Body of pancreas (tissue), 4 donors: ENCODE results near the gene SLC40A1. TPM values are rescaled to one million over a fixed set of nuclear protein-coding genes. Genes with fewer than 3 reads are reported as not detected.

ENCODE experiments used
- ATAC-seq: fragments of 150-250 bp; one replicate; pipeline ENCODE4 v1.9.1; 2016
- DNase-seq, 4 donors: peaks; one replicate each; pipeline ENCODE4 v3.0.0-alpha.2; 2019
- H3K27ac ChIP-seq, 4 donors: fragments of 200-600 bp; sonication (generic); 1 replicate in 3 of 4; 2 replicates in 1 of 4; pipeline versions ENCODE4 v1.5.1 to v1.6.1; 2016 to 2019; ENCODE audit warnings: mild to moderate bottlenecking in 1 of 4, mixed read lengths in 1 of 4, moderate library complexity in 1 of 4
- H3K27me3 ChIP-seq, 2 donors: fragments of 200-600 bp; sonication (generic); one replicate each; pipeline ENCODE4 v1.6.0; 2016; ENCODE audit warnings: mild to moderate bottlenecking in 1 of 2
- H3K36me3 ChIP-seq, 2 donors: fragments of 200-600 bp; sonication (generic); replicated peaks in 1 of 2; 2 replicates each; pipeline ENCODE4 v1.5.1; 2016; ENCODE audit warnings: low read depth in 2 of 2; ENCODE audit not compliant: insufficient read depth in 1 of 2
- H3K4me1 ChIP-seq: fragments of 200-600 bp; sonication (generic); one replicate; pipeline ENCODE4 v1.6.0; 2016
- H3K4me3 ChIP-seq, 2 donors: fragments of 200-600 bp; sonication (generic); 1 replicate in 1 of 2; 2 replicates in 1 of 2; pipeline ENCODE4 v1.5.1; 2016 to 2019
- H3K9me3 ChIP-seq, 3 donors: fragments of 200-600 bp; sonication (generic); 1 replicate in 2 of 3; 2 replicates in 1 of 3; pipeline ENCODE4 v1.5.1; 2016
- CTCF ChIP-seq, 7 experiments: fragments of 450-650 bp in 4 of 7; fragments of 200-600 bp in 3 of 7; sonication (generic) in 3 of 7; IDR thresholded peaks; one replicate each; pipeline ENCODE4 v1.5.1; 2016 to 2019; ENCODE audit warnings: antibody characterized with exemption in 7 of 7
- POLR2A ChIP-seq, 3 donors: fragments of 450-650 bp; IDR thresholded peaks; one replicate each; pipeline ENCODE4 v1.6.1; 2016; ENCODE audit warnings: antibody characterized with exemption in 3 of 3, mild to moderate bottlenecking in 2 of 3
- WGBS, 2 donors: methylation state at CpG; one replicate each; pipeline ENCODE4 v1.1.5; 2017; 5-methylcytosine and 5-hydroxymethylcytosine counted together
- intact Hi-C: fragments of 100-400 bp; cut with DNase I; formaldehyde crosslinking; loops from one replicate; pipeline ENCODE4 v1.15.1; 2023
- total RNA-seq, 2 donors: library from RNA; depleted of rRNA; stranded (reverse); fragments of >200 nt; gene quantifications; one replicate each; pipeline ENCODE4 v1.1.0, GENCODE V29; 2016

SLC40A1 gene
- total RNA-seq, 2 donors from 2014 or later: 30.3 to 61.2 TPM

GRCh38 chr2:189576396-189576795 lies 4.2 kb downstream of the SLC40A1 start:
- peak in 1 of 4 donors; percentile 18 for DNase-seq

GRCh38 chr2:189574793-189575475 lies 5.7 kb downstream of the SLC40A1 start:
- peak; percentile 81 for ATAC-seq
- WGBS, 2 donors: 41 to 49% methylated on average over 5 of the region's 5 CpGs
- TF ChIP-seq POLR2A (IDR thresholded peaks at IDR 0.05): no peak
- no peak for TF ChIP-seq CTCF (IDR thresholded peaks at IDR 0.05)
- Histone ChIP-seq H3K4me1 (peaks cover 56% of the 10 kb centered on the region), H3K4me3 (no peak overlapping the region), H3K36me3 (peaks cover 0 to 22% of the 10 kb centered on the region in 2 donors), H3K27me3 (no peaks in the 10 kb centered on the region), H3K9me3 (no peaks in the 10 kb centered on the region), H3K27ac (peak overlapping the region; percentile 12 to 72 (median 54))
- DNase-seq: no peak
- intact Hi-C loops: no loop called here

More at GRCh38 chr2:189576396-189576795, 4.2 kb downstream of the SLC40A1 start:
- H3K27me3 ChIP-seq: no peaks in the 10 kb centered on the region
- H3K4me1 ChIP-seq: peaks cover 57% of the 10 kb centered on the region
- no peak overlapping the region for H3K4me3 ChIP-seq
- H3K36me3 ChIP-seq: peaks cover 0 to 17% of the 10 kb centered on the region in 2 donors
- no peak for ATAC-seq
- WGBS, 2 donors: 4 to 20% methylated on average over 1 of the region's 1 CpG
- H3K9me3 ChIP-seq: no peaks in the 10 kb centered on the region
- intact Hi-C loops: no loop called here
- no peak for TF ChIP-seq POLR2A (IDR thresholded peaks at IDR 0.05)
- TF ChIP-seq CTCF (IDR thresholded peaks at IDR 0.05): no peak
- peak overlapping the region in 1 of 4 donors; percentile 0 for H3K27ac ChIP-seq

GRCh38 chr2:189570570-189571031 lies 10.0 kb downstream of the SLC40A1 start:
- no peak overlapping the region for H3K27ac ChIP-seq
- 90 to 93% methylated on average over 1 of the region's 1 CpG for WGBS, 2 donors
- DNase-seq (no peak), ATAC-seq (no peak)
- no peaks in the 10 kb centered on the region for H3K9me3 ChIP-seq
- H3K27me3 ChIP-seq: no peaks in the 10 kb centered on the region
- no peak for TF ChIP-seq POLR2A (IDR thresholded peaks at IDR 0.05)
- TF ChIP-seq CTCF (IDR thresholded peaks at IDR 0.05): no peak
- peaks cover 22% of the 10 kb centered on the region for H3K4me1 ChIP-seq
- no peak overlapping the region for H3K4me3 ChIP-seq
- H3K36me3 ChIP-seq: peaks cover 0 to 25% of the 10 kb centered on the region in 2 donors
- intact Hi-C loops: no loop called here

- Histone ChIP-seq H3K4me1 (peaks cover 10% of the 10 kb centered on the region), H3K9me3 (no peaks in the 10 kb centered on the region), H3K4me3 (no peak overlapping the region), H3K27ac (peak overlapping the region in 1 of 4 donors; percentile 49), H3K36me3 (peaks cover 0 to 32% of the 10 kb centered on the region in 2 donors), H3K27me3 (no peaks in the 10 kb centered on the region)
- WGBS, 2 donors: 26 to 36% methylated on average over 1 of the region's 1 CpG
- intact Hi-C loops: no loop called here
- DNase-seq (no peak), ATAC-seq (no peak)
- TF ChIP-seq CTCF (IDR thresholded peaks at IDR 0.05) (no peak), POLR2A (IDR thresholded peaks at IDR 0.05) (no peak)
Measured at GRCh38 chr2:189569295-189569910, 11.2 kb downstream of the SLC40A1 start.
